GM23338 (cell line): Measurements from ENCODE around the gene TNFAIP8L3. TPM values are rescaled to one million over a fixed set of nuclear protein-coding genes. Genes with fewer than 3 reads are reported as not detected.

Experiments
- ATAC-seq: fragments of 200-7000 bp; cut with Tn5 transposase; 3 replicates; pipeline ENCODE4 v1.9.1; 2020
- DNase-seq: peaks from one replicate; pipeline ENCODE4 v3.0.0-alpha.2; 2015; ENCODE audit warnings: low spot score
- H2AFZ ChIP-seq: fragments of 200-600 bp; sonication (generic); 2 replicates; pipeline ENCODE4 v1.8.0; 2016; ENCODE audit warnings: antibody characterized with exemption, mild to moderate bottlenecking, moderate library complexity
- H3F3A ChIP-seq: fragments of 200-600 bp; sonication (generic); replicated peaks from 2 replicates; pipeline ENCODE4 v1.8.0; 2017; ENCODE audit warnings: antibody characterized with exemption, mixed run types, low read depth
- H3K27ac ChIP-seq: fragments of 200-600 bp; sonication (generic); 2 replicates; pipeline ENCODE4 v1.6.1; 2016; ENCODE audit warnings: low read depth
- H3K27me3 ChIP-seq: fragments of 200-600 bp; sonication (generic); 2 replicates; pipeline ENCODE4 v1.8.0; 2016; ENCODE audit warnings: mild to moderate bottlenecking, mixed run types, moderate library complexity; ENCODE audit not compliant: insufficient read depth
- H3K36me3 ChIP-seq: fragments of 200-600 bp; sonication (generic); 2 replicates; pipeline ENCODE4 v1.8.0; 2016; ENCODE audit warnings: mild to moderate bottlenecking; ENCODE audit not compliant: insufficient read depth
- H3K4me1 ChIP-seq: fragments of 200-600 bp; sonication (generic); 2 replicates; pipeline ENCODE4 v1.8.0; 2016; ENCODE audit warnings: mild to moderate bottlenecking, moderate library complexity; ENCODE audit not compliant: insufficient read depth
- H3K4me2 ChIP-seq: fragments of 200-600 bp; sonication (generic); 2 replicates; pipeline ENCODE4 v1.7.1; 2017; ENCODE audit warnings: mixed run types
- H3K4me3 ChIP-seq: fragments of 200-600 bp; sonication (generic); 2 replicates; pipeline ENCODE4 v1.6.1; 2016; ENCODE audit warnings: mixed run types
- H3K79me2 ChIP-seq: fragments of 200-600 bp; sonication (generic); replicated peaks from 2 replicates; pipeline ENCODE4 v1.8.0; 2017; ENCODE audit warnings: mild to moderate bottlenecking; ENCODE audit not compliant: insufficient read depth
- H3K9me2 ChIP-seq: fragments of 200-600 bp; sonication (generic); 2 replicates; pipeline ENCODE4 v1.8.0; 2017; ENCODE audit not compliant: insufficient read depth
- H4K20me1 ChIP-seq: fragments of 200-600 bp; sonication (generic); replicated peaks from 2 replicates; pipeline ENCODE4 v1.8.0; 2017; ENCODE audit warnings: mild to moderate bottlenecking; ENCODE audit not compliant: insufficient read depth
- H3K27ac Mint-ChIP-seq: 2 replicates; pipeline ENCODE4 v1.8.0; 2020; ENCODE audit warnings: inconsistent platforms, mild to moderate bottlenecking, moderate library complexity, mixed read lengths
- H3K27me3 Mint-ChIP-seq: 3 replicates; pipeline ENCODE4 v1.8.0; 2022; ENCODE audit warnings: low read depth, mild to moderate bottlenecking, moderate library complexity, mixed read lengths, inconsistent platforms; ENCODE audit not compliant: insufficient read depth, poor library complexity
- H3K36me3 Mint-ChIP-seq: 3 replicates; pipeline ENCODE4 v1.8.0; 2021; ENCODE audit warnings: low read depth, mild to moderate bottlenecking, inconsistent platforms, moderate library complexity, mixed read lengths
- H3K4me1 Mint-ChIP-seq: 3 replicates; pipeline ENCODE4 v1.8.0; 2020; ENCODE audit warnings: mild to moderate bottlenecking, inconsistent platforms, mixed read lengths
- H3K4me3 Mint-ChIP-seq: 3 replicates; pipeline ENCODE4 v1.8.0; 2021; ENCODE audit warnings: moderate library complexity, mild to moderate bottlenecking, inconsistent platforms, mixed read lengths
- H3K9me3 Mint-ChIP-seq: 3 replicates; pipeline ENCODE4 v1.8.0; 2020; ENCODE audit warnings: moderate library complexity, mild to moderate bottlenecking, inconsistent platforms, mixed read lengths
- ETS1 ChIP-seq: IDR thresholded peaks from 2 replicates; pipeline ENCODE4 v1.6.1; 2016; ENCODE audit warnings: antibody characterized with exemption
- ZNF462 ChIP-seq: fragments of 250-450 bp; sonication (Bioruptor Pico); IDR thresholded peaks from 2 replicates; pipeline ENCODE4 v1.5.0; 2020; ENCODE audit warnings: mild to moderate bottlenecking, moderate library complexity
- polyA plus RNA-seq: library from polyadenylated mRNA; unstranded; fragments of >200 nt; fragmentation: Nextera tagmentation; extraction: Ambion mirVana; gene quantifications from 2 replicates; pipeline ENCODE4 v1.2.1, GENCODE V29; 2016
- total RNA-seq: library from RNA; depleted of rRNA; stranded (reverse); fragments of >200 nt; shearing (Covaris generic); gene quantifications from 2 replicates; pipeline ENCODE4 v1.2.3, GENCODE V29; 2014

TNFAIP8L3 gene
- total and polyA plus RNA-seq, 2 experiments from 2014 or later: 0.23 to 0.31 TPM

- TF ChIP-seq ZNF462 (CRISPR knock-in tag): no peak
Measured at GRCh38 chr15:51121631-51122225, 27.0 kb upstream of the TNFAIP8L3 start (continued).

GRCh38 chr15:51121118-51121517 lies 26.4 kb upstream of the TNFAIP8L3 start:
- ATAC-seq (peak; percentile 53; the same call in 2 of the 3 replicates), DNase-seq (no peak)
- Mint-ChIP-seq H3K4me3 (no peak overlapping the region), H3K27ac (no peak overlapping the region), H3K27me3 (peaks cover 2% of the 10 kb centered on the region), H3K36me3 (no peaks in the 10 kb centered on the region; the same call in 2 of the 3 replicates), H3K9me3 (peaks cover 6% of the 10 kb centered on the region; the same call in 2 of the 3 replicates), H3K4me1 (peaks cover 3% of the 10 kb centered on the region; the same call in 1 of the 3 replicates)
- H3K4me2 ChIP-seq: no peak overlapping the region
- no peak for TF ChIP-seq ETS1
- H3F3A ChIP-seq: no peaks in the 10 kb centered on the region
- no peaks in the 10 kb centered on the region for H3K27me3 ChIP-seq
- no peaks in the 10 kb centered on the region for H3K79me2 ChIP-seq
- H3K36me3 ChIP-seq: no peaks in the 10 kb centered on the region
- no peak overlapping the region for H2AFZ ChIP-seq
- H3K27ac ChIP-seq: no peak overlapping the region
- H4K20me1 ChIP-seq: no peaks in the 10 kb centered on the region
- 0 out of 2 replicates have a peak, but pooled peaks cover 4% of the 10 kb centered on the region for H3K4me1 ChIP-seq
- no peak overlapping the region for H3K4me3 ChIP-seq
- H3K9me2 ChIP-seq: no peaks in the 10 kb centered on the region
